Stimulated activated CD4-positive, alpha-beta T cell treated with anti-CD3 and anti-CD28 coated beads, TNF-alpha, amount 100 ng/mL, for 48 hours (primary cell): ENCODE results near the gene BFSP2.

ENCODE experiments used
- DNase-seq, 3 donors: peaks; one replicate each; pipeline ENCODE4 v3.0.0-alpha.2; 2020; ENCODE audit warnings: low read depth in 3 of 3

BFSP2 gene

DNA sequence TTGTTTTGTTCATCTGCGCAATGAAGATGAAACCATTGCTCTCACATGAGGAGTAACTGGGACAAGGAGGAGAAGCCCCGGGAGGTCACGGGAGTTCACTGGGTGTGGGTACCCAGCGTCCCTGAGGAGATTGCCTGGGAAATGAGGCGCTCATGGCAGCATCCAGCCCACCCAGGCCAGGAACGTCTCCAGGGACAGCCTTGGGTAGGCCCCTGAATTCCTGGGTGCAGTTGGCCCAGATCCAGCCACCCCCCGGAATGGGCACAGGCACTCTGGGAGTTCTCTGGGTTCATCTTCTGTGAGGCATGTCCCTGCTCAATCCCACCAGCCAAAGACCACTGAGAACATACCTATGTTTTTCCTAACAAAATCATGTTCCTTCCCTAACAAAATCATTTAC is 18.5 kb downstream of the BFSP2 start:
- DNase-seq = no peak

DNA sequence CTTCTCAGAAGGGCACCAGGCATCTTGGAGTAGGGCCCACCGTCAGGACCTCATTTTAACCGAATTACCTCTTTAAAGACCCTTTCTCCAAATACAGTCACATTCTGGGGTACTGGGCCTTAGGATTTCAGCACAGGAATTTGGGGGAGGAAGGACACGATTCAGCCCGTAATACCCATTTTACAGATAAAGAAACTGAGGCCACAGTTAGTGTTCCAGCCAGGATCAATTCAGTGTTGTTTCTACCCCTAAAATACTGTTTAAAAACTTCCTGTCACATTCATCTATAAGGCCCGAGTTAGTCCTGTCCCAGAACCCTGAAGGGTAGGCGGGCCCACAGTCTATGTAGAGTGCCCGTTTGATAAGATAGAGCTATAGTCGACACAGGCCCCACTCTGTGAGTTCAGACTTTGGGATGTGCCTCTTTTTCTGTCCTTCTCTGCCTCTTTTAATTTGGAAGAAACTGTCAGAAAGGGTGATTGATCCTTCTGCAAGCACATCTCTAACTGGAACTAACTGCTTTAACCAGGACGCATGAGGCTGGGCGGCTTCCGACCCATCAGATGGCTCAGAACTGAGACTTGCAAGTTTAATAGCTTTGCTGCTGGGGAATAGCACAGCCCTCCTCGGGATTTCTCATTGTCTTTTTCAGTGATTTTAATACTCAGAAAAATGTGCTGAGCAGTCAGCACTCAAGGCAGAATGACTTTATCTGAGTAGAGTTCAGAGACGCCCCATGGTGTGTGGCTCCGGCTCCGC is 19.5 kb downstream of the BFSP2 start:
- no peak for DNase-seq

GRCh38 chr3:133424937-133425869 is 25.3 kb downstream of the BFSP2 start:
- DNase-seq = no peak

- no peak for DNase-seq
These were observed 26.0 kb downstream of the BFSP2 start for GRCh38 chr3:133425898-133426297.

DNA sequence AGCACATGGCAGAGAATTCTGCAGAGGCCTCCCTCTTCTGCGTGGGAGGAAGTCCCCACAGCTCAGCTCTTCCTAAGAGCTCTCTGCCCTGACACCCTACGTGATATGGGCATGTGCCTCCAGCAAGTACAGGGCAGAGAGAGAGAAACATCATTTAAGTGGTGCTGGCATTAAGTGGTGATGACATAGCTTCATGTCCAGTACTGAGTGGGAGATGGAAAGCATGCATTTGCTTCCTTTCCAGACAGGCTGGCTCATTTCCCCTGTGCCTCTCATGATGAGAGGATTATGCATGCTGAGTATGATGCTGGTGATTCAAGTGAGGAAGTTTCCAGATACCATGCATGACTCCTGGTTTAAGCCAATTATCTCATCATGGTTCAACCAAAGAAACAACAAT is 26.9 kb downstream of the BFSP2 start:
- DNase-seq = no peak

DNA sequence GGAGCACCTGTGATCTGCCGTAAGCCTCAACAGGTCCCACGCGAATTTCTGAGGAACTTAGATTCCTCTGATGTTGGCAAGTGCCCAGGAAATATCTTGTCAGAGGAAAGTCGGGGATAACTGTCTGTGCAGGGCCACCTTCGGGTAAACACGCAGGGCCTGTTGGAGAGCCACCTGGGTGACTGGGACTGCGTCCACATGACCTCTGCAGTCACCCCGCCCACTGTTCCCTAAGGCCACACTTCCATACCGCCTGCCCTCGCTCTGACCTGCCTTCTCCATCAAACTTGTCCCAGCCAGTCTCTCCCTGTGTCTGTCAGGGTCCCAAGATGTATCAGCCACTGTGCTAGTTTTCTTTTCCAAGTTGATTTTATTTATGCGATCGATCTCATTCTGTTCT is 28.7 kb downstream of the BFSP2 start:
- DNase-seq = no peak

DNA sequence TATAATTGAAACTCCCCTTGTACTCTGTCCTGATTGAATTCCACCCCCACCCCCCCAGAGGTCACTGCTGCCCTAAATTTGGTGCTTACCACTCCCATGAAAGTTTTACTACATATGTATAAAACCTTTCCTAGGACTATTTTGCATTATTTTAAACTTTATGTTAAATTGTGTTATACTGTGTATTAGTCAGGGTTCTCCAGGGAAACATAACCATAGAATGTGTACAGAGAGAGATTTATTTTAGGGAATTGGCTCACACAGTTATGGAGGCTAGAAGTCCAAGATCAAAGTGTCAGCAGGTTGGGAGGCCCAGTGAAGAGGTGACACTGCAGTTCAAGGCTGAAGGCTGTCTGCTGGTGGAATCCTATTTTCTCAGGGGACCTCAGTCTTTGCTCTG is 29.2 kb downstream of the BFSP2 start:
- no peak for DNase-seq

DNA sequence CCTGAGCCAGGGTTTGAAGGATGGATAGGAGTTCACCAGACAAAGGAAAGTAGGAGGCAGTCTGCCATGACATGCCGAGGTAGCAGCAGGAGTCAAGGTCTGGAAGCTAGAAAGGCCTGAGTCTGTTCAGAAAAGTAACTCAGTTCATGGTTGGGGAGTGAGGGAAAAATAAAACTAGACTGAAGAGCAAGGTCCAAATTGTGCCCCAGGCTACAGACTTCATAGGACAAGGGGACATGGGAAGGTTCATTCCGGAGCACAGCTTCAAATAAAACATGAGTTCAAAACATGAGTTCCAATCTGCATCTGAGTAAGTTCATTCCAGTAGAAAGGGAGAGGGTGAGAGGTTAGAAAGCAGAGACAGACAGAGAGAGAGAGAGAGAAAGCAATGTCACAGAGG is 39.7 kb downstream of the BFSP2 start:
- no peak for DNase-seq

DNA sequence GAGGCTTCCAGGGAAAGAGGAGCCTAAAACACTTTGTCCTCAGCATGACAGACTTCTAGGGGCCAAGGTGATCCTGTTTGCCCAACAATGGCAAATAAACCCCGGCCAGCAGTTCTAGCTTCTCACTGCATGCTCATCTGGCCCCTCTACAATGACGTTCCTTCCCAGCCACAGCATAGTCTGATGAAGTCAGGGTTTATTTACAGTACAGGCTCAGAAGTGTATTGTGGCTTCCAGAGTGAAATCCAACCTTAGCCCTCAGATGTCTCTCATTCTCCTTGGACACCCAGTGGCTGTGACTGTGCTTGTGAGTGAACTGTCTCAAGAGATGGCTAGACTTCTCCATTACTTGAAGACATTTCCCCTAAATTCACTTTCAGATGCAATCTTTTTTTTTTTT is 40.8 kb downstream of the BFSP2 start:
- DNase-seq = no peak

- no peak for DNase-seq
These were observed 42.0 kb downstream of the BFSP2 start for GRCh38 chr3:133441867-133442270.

GRCh38 chr3:133442518-133442917 is 42.7 kb downstream of the BFSP2 start:
- DNase-seq = no peak

DNA sequence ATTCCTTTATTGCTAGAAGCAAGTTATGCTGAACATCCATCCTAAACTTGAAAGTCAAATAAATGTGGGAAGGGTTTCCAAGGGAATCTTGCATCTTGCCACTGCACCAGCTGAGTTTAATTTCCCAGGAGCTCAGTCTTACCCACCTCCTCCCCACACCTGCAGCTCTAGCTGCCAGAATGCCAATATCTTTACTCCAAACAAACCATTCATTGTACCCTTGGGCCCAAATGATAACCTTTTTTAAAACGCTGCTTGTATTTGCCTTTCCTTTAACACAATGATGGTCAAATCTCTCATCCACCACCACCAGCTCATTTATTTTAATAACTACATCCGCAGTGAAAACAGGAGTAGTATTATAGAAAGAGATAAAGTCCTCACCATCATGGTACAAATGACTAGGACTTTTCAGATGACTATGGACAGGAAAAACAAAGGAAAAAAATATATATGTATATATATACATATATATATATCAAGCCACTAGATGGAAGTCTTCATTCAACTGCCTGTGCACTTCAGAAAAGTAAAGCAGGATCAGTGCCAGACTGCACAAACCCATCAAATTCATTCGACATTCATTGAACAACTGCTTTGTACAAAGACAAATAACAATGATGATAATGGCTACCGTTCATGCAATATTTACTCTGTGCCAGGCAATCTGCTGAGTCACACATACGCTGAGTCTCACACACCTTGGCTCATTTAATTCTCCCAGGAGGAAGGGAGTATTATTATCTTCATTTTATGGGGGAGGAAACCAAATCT is 44.0 kb downstream of the BFSP2 start:
- DNase-seq = no peak

GRCh38 chr3:133444423-133444774 is 44.5 kb downstream of the BFSP2 start:
- no peak for DNase-seq

DNA sequence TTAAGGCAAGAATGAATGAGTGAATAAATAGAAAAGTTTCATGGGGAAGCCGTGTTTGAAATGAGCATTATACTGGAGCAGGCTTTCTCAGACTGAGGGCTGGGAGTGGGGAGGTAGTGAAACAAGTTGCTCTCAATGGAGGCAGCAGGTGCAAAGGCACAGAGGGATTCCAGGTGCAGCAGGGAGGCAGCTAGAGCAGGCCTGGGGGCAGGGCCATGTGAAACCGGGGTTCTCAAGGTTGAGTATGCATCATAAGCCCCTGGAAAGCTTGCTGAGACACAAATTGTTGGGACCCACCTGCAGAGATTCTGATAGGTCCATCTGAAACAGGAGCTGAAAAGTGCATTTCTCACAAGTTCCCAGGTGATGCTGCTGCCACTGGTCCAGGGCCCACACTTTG is 45.3 kb downstream of the BFSP2 start:
- DNase-seq = no peak

- no peak for DNase-seq
These were observed 48.1 kb downstream of the BFSP2 start for GRCh38 chr3:133447750-133448477.

GRCh38 chr3:133448478-133449122 is 48.7 kb downstream of the BFSP2 start:
- peak; percentile 30 to 55 (median 46) for DNase-seq

- no peak for DNase-seq
These were observed 51.5 kb downstream of the BFSP2 start for GRCh38 chr3:133451309-133451708.

GRCh38 chr3:133452641-133453319 is 52.9 kb downstream of the BFSP2 start:
- no peak for DNase-seq

- DNase-seq = no peak
These were observed 53.5 kb downstream of the BFSP2 start for GRCh38 chr3:133453383-133453782.

DNA sequence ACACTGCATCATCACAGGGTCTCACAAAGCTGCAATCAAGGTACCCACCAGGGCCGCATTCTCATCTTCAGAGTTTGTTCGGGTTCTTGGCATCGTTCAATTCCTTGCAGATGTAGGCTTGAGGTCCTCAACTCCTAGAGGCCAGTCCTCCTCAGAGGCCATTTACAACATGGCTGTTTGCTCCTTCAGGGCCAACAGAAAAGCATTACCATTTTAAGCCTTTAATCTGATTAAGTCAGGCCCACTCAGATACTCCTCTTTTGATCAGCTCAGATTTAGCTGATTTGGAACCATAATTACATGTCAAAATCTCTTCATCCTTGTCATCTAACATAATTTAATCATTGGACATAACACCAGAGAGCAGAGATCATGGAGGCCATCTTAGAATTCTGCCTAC is 55.4 kb downstream of the BFSP2 start:
- no peak for DNase-seq

DNA sequence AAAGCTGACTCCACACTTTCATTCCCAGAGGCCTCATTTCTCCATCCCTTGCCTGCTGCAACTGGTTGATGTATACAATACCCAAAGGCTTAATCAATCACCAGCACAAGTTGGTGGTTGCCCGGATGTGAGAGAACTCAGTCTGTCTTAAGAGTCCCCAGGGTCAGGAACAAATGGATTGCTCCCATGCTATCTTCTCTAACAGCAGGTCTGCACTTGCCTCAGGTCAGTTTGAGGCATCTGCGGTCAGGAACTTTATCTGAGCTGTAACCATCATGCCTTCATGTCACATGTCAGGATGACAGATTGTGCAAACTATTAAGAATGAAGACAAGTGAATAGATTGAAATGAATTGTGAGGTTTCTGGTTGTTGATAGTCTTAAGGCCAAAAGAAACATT is 56.1 kb downstream of the BFSP2 start:
- DNase-seq = no peak
